HG02678 (cell line): ENCODE results near the gene SORCS2.

Experiments used
- ATAC-seq: cut with Tn5 transposase; IDR thresholded peaks from one replicate; pipeline ENCODE4 v1.9.1; 2021; ENCODE audit warnings: mild to moderate bottlenecking, moderate library complexity; ENCODE audit not compliant: unreplicated experiment

SORCS2 gene

DNA sequence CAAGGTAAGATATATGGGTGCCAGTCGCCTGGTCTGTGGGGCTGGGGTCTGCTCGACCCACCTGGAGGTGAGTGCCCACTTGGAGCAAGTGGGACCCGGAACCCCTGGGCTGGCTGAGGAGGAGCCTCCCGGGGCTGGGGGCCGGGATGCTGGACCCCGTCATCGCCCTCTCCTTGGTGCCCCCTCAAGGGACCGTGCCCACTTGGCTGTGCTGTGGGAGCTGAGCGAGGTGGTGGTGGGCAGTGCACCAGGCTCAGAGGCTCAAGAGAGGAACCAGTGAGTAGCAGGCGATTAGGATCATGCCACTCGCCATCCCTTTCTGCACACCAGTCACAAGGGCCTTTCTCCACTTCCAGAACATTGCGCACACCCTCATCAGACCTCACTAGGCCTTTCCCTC lies 446.2 kb downstream of the SORCS2 start:
- ATAC-seq: no peak

DNA sequence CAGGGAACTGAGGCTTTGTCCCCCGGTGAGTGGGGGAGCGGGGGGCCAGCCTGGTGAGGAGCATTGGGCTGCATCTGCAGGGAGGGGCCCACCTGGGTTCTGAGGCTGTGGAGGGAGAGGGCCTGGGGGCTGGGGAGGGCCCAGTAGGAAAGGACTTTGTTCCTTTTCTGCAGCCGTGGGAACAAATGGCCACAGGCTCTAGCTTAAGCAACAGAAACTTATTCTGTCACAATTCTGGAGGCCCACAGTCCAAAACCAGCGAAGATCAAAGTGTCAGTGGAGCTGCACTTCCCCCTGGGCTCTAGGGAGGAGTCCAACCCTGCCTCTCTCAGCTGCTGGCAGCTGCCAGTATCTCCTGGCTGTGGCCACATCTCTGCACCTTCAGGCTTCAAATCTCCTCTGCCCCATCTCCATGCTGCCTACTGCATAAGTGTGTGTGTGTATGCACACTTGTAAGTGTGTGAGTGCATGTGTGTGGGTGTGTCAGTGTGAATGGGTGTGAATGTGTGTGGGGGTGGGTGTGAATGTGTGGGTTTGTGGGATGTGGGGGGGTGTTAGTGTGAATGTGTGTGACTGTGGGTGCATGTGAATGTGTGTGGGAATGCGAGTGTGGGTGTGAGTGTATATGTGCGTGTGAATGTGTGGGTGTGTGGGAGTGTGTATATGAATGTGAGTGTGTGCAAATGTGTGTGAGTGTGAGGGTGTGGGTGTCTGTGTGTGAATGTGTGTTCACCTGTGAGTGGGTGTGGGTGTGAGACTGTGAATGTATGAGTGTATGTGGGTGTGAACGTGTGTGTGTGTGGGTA lies 446.8 kb downstream of the SORCS2 start:
- no peak for ATAC-seq

DNA sequence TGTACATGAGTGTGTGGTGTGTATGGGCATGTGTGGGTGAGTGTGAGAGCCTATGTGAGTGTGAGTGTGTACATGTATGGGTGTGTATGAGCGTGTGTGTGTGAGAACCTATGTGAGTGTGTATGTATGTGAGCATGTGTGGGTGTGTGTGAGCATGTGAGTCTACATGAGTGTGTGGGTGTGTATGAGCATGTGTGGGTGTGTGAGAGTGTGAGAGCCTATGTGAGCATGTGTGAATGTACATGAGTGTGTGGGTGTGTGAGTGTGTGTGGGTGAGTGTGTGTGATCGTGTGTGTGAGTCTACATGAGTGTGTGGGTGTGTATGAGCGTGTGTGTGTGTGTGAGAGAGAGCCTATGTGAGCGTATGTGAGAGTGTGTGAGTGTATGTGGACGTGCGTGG lies 447.8 kb downstream of the SORCS2 start:
- no peak for ATAC-seq

DNA sequence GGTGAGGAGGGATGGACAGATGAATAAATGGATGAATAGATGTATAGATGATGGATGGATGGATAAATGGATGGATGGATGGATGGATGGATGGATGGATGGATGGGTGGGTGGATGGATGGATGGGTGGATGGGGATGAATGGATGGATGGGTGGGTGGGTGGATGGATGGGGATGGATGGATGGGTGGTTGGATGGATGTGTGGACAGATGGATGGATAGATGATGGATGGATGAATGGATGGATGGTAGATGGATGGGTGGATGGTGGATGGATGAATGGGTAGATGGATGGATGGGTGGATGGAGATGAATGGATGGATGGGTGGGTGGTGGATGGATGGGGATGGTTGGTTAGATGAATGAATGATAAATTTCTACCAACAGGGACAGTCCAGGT lies 449.4 kb downstream of the SORCS2 start:
- no peak for ATAC-seq

DNA sequence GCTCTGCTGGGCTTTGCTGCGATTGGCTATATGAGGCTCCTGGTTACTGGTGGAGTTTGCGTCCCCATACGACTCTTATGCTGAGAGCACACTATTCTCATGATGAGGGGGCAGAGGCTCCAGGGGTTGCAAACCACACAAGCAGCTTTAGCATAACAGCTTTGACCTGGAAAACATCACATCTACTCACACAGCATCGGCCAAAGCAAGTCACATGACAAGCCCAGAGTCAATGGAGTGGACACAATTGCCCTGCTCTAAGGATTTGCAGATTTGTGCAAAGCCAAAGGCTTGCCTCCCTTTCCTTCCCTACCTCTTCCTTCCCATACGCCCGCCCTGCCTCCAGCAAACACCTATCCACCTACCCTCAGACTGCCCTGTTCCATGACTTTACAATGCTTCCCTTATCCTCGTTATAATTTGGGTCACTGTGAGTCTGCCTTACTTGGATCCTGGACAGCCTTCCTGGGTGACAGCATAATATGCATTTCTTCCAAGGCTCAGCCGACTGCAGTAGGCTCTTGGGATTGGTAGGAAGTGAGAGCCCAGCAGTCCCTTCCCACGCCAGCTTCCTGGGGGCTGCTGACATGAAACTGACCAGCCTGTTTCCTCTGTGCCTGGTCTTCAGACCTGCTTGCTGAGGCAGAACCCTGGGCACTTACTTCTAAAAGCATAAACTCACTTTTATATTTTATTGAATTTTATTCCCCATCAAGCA lies 450.6 kb downstream of the SORCS2 start:
- no peak for ATAC-seq

DNA sequence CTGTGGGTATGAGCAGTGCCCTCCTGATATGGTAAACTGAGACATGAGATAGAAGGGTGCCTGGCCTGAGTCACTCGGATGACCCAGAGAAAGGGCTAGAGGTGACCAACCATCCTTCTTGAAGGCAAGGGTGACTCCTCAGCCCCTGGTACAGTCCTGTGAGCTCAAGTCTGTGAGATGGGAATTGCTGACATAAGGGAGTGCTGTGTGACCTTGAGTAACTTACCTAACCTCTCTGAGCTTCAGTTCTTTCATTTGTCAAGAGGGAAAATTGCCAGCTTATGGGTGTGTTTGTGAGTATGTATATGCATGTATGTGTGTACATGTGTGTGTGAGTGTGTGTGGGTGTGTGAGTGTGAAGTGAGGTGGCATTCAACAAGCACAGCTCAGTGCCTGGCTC lies 452.8 kb downstream of the SORCS2 start:
- no peak for ATAC-seq

DNA sequence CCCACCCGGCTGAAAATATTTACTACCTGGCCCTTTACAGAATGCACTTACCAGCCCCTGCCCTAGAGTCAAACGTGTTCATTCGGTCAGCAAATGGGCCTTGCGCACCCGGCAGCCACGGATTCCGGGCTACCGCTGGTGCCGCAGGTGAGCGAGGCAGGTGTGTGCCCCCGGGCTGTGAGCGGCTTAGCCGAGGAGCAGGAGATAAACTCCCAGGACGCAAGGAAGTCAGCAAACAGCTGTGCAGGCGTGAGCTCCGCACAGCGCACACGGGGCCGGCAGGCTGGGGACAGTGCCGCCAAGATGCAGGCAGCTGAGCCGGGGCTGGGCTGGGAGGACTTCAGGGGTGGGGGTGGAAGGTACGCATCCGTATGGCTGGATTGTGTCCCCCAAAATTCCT lies 453.6 kb downstream of the SORCS2 start:
- ATAC-seq: no peak

DNA sequence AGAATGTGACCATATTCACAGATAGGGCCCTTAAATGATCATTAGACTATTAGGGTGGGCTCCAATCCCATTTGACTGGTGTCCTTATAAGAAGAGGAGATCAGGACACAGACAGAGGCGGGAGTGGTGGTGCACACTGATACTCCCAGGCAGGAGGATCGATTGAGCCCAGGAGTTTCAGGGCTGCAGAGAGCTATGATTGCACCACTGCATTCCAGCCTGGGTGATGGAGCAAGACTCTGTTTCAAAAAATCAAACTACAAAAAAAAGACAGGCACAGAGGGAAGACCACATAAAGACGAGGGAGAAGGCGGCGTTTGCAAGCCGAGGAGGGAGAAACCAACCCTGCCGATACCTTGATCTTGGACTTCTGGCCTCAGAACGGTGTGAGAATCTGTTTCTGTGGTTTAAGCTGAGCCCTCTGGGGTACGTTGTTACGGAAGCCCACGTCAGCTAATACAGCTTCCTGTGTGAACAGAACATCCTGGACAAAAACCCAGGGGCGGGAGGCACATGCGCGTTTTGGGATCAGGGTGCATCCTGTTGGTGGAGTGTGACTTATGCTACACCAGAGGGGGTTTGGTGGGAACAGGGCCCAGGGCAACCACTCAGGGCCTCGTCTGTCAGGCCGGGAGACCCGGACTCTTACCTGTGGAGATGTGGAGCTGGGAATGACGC lies 454.2 kb downstream of the SORCS2 start:
- ATAC-seq: no peak

DNA sequence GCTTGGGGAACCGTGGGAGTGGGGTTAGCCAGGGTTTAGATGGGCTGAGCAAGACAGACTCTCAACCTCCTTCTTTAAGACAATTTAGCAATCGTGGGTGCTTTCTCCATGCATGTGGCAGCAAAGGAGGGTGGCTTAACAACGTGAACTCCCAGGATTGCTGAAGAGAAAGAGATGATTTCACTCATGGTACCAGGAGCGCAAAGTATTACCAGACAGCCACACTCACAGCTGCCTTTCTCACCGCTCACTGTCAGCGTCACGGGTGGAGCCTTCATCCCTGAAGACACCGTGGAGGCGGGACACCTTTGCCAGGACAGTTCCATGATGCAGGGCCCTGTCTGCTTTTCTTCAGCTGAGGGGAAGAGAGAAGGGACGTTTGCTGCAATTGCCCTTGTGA lies 454.8 kb downstream of the SORCS2 start:
- ATAC-seq: no peak

DNA sequence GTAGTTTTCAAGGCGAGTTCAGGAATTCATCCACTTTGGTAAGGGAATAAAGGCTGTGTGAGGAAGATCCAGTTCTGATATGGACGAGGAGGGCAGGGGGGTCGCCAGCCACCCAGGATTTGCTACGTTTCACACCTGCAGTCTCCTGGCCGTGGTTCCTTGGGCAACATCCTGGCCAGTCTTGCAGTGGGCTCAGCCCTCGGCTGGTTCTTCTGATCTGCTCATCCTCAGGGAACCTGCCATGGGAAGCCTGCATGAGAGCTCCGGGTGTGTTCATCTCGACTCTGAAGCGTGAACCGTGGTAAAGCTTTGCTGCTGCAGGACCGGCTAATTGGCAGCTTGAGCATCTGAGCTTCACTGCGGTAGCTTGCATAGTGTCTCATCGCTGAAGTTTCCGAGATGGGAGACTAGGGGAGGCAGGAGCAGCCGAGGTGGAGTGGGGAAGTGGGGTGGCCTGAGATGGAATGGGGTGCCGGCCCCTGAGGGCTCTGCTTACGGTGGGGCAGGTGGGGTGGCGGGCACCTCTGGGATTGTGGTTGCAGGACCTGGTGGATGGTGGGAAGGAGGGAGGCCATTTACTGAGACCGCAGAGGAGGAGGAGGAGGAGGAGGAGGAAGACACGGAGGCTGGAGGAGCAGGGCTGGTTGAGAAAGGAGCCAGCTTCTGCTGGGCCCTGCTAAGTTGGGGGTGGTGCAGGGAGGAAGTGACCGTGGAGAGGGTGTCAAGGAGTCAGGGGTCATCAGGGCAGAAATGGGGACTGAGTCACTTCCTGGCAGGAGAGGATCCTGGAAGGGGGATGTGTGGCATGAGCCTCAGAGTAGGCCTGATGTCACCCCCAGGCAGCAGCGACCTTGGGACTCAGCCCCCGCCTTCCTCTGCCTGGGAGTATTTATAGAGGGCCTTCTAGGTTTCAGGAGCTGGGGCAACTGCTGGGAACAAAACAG lies 455.5 kb downstream of the SORCS2 start:
- ATAC-seq: no peak

DNA sequence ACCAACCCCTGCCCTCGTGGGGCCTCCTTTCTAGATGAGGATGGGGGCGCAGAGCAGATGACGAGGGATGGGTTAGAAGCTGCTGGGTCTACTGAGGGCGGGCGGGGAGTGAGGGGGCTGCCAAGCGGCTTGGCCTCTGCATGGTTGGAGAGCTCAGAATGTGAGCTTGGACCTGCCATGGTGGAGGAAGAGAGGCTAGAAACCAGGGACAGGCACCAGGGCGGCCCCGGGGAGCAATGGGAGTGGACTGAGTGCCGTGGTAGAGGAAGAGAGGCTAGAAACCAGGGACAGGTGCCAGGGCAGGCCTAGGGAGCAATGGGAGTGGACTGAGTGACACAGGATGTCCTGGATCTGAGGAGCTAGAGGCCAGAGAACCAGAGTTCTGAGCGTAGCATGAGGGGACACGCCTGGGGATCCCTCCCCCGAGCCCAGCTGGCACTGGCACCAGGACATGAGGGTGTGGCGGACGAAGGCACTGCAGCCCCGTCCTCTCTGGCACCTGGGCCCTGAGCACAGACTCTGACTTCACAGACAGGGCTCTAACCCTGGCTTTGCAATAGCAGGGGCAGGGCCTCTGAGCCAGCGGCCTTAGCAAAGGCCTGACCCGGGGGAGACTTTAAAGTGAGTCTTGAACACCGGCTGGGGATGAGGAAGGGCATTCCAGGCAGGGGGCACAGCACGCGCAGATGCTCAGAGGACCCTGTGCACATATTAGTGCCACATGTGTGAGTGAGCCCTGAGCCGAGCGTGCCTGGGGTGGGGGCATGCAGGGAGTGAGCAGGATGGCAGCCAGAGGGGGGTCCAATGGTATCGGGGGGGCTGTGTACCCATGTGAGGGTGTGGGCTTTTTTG lies 456.4 kb downstream of the SORCS2 start:
- ATAC-seq: no peak

DNA sequence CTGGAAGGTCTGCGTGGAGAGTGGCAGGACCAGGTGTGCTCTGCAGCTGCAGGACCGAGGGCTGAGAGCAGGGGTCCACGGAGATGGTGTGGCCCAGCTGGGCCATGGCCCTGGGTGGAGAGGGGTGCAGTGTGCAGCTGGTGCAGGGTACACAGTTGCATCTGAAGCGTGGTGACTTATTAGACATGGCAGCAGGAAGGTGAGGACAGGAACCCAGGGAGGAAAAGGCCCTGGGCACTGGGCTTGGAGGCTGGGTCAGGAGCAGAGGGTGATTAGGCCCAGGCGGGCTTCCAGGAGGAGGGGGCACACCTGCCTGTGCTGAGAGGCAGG lies 457.0 kb downstream of the SORCS2 start:
- ATAC-seq: no peak

DNA sequence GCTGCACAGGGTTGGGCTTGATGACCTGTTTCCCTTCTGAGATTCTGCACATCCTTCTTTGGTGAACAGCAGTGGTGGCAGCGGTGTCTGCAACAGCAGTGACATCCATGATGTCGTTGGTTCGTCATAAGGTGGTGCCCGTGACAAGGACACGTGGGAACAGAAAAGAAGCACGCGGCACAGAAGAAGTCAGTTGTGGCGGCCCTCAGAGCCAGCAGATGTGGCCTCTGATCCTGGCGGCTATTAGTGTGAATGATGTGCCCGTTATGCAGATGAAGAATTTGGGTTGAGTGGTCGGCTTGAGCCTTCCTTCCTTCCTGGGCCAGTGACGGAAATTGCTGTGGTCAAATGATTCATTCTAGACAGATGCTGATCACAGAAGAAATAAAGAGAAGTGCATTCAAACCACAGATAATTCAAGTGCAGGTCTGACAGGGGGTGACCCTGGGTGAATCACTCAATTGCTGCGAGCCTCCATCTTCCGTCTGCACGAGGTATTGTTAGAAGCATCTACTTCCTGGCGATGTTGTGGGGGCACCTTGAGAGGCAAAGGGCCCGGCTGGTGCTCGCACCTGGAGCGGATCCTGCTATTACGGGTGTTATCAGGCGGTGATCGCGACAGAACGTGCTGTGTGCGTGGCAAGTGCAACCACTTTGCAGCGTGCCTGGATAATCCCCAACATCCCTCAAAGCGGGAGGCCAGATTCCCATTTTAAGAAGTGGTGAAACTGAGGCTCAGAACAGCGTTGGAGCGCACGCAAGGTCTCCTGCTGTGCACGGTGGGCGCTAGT lies 457.6 kb downstream of the SORCS2 start:
- ATAC-seq: no peak

DNA sequence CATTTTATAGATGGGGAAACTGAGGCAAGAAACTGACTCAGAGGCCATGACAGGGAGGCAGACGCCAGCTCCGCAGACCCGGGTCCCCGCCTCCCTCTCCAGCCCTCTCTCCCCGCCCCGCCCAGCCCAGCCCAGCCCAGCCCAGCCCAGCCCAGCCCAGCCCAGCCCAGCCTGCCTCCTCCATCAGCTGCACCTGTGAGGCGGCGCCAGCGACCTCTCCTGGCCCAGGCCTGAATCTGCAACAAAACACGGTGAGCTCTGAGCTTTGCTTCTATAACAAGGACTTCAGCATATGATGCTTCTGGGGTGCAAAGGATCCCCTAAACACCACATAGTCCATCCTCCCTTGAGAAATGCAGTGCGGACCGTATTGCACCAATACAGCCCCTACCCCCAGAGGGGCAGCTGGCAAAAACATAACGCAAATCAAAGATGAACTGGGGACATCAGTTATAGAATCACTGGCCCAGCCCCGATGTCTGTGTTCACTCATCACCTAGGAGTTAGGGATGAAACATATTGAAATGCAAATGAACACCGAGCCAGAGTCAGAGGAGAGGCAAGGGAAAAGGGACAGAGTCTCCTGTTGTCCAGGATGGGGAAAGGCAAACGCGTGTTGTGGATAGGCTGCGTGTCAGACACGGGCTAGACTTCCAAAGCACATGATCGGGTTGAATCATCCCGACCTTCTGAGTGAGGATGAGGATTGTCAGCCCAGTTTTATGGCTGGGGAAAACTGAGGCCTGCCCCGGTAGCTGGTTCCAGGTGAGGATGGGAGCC lies 458.5 kb downstream of the SORCS2 start:
- ATAC-seq: no peak

DNA sequence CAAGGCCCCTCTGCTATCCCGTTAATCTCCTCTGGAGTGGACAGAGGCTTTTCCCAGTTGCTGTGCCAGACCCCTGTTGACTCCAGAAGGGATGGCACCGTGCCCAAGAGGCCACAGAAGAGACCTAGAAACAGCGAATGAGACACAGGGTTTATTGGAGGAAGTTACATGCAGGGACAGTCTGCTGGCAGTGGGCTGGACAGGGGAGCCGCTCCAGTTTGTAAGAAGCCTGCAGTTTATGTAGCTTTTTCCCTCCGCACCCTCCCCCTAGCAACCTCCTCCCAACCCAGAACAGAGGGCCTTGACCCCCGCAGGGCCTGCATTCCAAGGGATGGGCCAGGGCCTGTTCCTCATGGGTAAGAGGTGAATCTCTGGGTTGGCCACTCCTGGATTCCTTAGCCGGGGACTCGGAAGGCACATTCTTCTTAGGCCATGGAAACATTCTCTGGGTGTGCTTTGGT lies 459.2 kb downstream of the SORCS2 start:
- no peak for ATAC-seq

DNA sequence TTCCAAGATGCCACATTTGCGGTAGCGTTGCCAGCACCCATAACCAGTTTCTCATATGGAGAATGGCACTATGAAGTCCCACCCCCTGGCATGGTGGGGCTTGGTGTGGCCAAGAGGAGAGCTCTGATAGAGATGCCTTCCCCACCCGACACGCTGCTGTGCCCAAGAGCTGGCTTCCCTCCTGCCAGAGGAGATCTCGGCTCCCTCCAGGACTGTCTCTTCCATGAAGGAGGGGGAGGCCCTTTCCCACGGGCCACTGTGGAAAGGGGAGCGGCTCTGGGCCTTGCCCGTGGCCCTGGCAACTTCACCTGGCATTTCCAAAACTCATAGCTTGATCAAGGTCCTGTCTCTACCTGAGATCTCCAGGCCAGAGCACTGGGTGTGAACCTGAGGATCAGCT lies 459.7 kb downstream of the SORCS2 start:
- ATAC-seq: no peak

DNA sequence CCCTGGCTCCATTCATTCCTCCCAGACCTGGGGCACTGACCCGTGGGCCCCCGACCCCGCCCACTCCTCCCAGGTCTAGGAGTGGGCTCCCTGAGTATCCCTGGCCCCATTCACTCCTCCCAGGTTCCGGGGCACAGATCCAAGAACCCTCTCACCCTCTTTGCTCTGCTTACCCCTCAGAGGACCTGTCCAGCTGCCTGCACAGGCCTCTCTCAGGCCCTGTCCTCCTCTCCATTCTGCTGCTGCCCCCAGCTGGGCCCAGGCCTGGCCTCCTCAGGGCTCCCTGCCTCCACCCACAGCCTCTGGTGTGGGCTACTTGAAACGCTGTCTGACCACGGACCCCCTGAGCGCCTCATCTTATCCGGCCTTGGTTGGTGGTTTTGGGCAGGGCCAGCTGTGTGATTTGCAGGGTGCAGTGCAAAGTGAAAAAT lies 460.1 kb downstream of the SORCS2 start:
- ATAC-seq: no peak

DNA sequence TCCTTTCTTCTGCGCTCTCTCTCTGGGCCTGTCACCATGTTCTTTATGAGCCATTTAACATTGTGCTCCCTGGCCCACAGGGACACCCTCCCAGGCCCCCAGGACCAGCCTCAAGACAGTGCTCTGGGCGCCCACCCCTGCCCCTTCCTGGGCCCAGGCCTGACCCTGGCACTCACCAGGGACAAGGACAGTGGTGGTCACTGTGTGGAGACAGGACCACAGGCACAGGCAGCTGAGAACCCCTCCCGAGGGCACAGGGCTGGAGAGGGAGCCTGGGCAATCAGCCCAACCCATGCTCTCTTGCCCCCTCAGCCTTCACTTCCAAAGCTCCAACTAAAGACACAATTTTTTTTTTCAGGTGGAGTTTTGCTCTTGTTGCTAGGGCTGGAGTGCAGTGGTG lies 460.6 kb downstream of the SORCS2 start:
- ATAC-seq: no peak
